HTR-8/SVneo (cell line): ENCODE measurements around the gene SLFN12L.
A peak's percentile ranks its signal among the peaks of the same experiment; 100 is the strongest.
"Not testable (repeated sequence)": the region's sequence is repeated elsewhere in the genome, so short reads cannot be mapped to it uniquely, and the experiment has no call there.

Source experiments
- DNase-seq: peaks from one replicate; pipeline ENCODE4 v3.0.0; 2011; ENCODE audit warnings: low spot score, mixed read lengths; ENCODE audit not compliant: insufficient read length
- FAIRE-seq: peaks from 2 replicates; lab custom pipeline; 2011; peaks lifted over from hg19 to GRCh38; lab: Jason Lieb, UNC

SLFN12L gene

DNA sequence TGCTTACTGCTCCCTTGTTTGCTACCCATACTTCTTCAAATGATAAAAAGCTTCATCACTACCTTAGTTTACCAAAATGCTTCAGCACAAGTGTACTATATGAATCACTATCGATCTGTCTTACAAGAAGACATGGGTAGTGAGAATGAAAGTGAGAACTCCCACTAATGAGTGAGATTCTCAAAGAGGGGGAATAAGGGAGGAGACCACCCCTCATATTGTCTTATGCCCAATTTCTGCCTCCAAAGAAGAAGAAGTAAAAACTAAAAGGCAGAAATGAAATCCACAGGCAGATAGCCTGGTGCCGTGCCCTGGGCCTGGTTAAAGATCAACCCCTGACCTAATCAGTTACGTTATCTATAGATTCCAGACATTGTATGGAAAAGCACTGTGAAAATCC, 29.8 kb downstream of the SLFN12L start:
- not testable (repeated sequence) for FAIRE-seq, DNase-seq

DNA sequence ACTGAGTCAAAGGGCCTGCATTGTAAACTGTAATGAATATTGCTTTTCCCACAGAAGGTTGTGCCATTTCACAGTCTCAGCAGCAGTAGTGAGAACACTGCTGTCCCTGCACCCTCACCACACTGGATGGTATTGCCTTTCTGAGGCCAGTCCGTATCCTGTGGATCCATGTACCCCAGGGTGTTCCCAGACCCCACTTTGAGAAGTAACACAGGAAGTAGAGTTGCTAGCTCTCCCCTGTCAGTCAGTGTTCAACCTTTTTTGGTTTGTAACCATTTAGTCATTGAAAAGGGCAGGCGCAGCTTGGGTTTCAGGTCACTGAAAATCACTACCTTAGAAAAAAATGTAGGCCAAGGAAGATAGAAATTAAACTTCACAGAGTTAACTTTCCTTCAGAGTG, 37.9 kb downstream of the SLFN12L start:
- DNase-seq (no peak), FAIRE-seq (no peak)

DNA sequence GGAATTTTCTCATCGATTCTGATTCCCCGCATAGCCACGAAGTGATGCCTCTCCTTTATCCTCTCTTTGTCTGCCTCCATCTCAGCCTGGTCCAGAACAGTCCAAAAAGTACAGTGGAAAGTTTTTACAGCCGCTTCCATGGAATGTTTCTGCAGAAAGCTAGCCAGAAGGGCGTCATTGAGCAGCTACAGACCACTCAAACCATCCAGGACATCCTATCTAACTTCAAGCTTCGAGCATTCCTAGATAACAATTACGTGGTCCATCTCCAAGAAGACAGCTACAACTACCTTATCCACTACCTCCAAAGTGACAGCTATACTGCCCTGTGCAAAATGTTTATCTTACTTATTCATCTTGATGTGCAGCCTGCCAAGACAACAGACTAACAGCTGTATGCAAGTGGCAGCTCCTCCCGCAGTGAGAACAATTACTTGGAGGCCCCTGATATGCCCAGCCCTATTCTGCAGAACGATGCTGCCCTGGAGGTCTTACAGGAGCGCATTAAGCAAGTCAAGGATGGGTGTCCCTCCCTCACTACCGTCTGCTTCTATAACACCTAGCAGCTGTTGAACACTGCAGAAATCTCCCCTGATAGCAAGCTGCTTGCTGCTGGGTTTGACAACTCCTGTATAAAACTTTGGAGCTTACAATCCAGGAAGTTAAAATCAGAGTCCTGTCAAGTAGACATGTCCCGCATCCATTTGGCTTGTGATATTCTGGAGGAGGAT, 38.9 kb downstream of the SLFN12L start:
- no peak for DNase-seq
- peak; percentile 58 for FAIRE-seq

DNA sequence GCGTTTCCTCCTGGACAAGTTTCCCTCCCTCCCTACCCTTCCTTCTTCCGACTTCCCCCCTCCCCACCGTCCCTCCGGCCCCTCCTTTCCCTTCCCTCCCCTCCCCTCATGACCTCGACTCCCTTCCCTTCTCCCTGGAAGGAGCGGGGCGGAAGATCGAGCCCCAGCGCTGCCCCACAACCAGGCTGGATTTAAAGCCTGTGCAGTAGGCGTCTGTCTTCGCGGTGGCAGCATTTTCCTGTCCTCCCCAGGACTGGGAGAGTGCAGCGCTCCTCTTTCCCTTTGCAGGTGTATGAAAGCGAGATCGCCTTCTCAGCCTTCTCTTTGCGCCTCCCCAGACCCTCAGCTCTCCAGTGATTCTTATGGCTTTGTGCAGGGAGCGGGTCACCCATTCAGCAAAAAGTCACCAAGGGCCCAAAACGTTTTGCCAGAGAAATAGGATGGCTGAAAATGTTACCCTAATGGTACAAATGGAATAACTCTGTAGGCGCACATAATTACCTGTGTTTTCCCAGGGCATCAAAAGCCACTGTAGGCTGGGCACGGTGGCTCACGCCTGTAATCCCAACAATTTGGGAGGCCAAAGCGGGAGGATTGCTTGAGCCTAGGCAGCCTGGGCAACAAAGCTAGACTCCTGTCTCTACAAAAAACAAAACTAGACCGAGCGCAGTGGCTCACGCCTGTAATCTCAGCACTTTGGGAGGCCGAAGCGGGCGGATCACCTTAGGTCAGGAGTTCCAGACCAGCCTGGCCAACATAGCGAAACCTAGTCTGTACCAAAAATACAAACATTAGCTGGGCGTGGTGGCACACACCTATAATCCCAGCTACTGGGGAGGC, 40.8 kb downstream of the SLFN12L start:
- no peak for DNase-seq
- FAIRE-seq, result no peak

DNA sequence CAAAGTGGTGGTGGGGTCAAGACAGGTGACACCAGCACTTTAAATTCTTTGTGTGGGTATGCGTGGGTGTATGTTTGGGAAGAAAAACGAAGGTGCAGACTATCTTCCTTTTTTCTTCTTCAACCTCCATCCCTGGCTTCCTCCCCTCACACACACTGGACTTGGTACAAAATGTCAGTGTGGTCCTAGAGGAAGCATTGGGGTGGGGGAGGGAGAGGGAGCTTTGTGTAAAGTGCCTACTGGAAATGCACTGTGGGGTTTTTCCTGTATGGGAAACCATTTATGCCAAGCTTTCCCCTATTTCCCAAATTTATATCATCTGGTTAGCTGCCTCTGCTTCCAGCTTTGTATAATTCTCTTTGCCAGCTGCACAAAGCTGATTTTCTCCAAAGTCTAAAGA, 44.4 kb downstream of the SLFN12L start:
- DNase-seq (no peak), FAIRE-seq (no peak)

DNA sequence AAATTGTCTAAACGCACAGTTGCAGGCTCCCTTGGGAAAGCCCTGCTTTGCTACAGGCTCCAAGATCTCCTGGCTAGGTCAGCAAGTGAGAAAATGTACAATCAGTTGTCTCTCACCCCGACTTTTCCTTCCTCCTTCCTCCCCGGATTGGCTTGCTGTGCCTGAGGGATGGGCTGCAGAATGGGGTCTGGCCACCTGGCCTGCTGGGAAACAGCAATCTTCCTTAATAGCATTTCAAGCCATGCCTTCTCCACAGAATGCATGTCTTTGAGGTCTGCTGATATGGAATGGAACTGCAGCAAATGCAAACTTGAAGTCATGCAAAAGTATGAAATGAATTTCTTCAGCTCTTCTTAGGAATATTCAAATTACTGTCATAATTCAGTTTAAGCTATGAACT, 46.1 kb downstream of the SLFN12L start:
- DNase-seq, result no peak

DNA sequence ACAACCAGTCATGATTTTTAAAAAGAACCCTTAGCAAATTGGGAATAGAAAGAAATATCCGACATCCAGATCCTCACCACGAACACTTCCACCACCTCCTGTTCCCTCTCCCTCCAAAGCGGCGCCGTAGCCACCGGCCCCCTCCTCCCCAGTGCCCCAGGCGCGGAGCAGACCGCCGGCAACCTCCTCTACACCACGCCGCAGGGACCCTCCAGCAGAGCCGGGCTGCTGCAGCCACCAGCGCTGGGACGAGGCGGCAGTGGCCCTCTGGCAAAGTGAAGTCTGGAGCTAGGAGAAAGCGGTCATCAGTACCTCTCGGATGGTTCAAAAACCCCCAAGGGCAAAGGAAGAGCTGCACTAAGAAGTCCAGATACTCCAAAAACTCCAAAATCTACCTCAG, 47.5 kb downstream of the SLFN12L start:
- DNase-seq (no peak), FAIRE-seq (no peak)

More for the DNA sequence above, 46.1 kb downstream of the SLFN12L start:
- FAIRE-seq, result no peak

DNA sequence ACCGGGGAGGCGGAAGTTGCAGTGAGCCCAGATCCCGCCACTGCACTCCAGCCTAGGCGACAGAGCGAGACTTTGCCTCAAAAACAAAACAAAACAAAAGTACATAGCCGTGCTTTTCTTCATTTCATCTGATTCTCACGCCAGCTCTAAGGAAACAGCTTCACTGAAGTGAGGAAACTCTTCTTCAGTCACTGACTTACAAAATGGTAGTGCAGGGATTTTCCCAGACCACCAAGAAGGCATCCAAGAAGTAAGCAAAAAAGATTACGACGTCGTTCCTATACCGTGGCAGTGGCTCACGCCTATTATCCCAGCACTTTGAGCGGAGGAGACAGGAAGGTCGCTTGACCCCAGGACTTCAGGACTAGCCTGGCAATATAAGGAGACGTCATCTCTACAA, 48.5 kb downstream of the SLFN12L start:
- no peak for FAIRE-seq

DNA sequence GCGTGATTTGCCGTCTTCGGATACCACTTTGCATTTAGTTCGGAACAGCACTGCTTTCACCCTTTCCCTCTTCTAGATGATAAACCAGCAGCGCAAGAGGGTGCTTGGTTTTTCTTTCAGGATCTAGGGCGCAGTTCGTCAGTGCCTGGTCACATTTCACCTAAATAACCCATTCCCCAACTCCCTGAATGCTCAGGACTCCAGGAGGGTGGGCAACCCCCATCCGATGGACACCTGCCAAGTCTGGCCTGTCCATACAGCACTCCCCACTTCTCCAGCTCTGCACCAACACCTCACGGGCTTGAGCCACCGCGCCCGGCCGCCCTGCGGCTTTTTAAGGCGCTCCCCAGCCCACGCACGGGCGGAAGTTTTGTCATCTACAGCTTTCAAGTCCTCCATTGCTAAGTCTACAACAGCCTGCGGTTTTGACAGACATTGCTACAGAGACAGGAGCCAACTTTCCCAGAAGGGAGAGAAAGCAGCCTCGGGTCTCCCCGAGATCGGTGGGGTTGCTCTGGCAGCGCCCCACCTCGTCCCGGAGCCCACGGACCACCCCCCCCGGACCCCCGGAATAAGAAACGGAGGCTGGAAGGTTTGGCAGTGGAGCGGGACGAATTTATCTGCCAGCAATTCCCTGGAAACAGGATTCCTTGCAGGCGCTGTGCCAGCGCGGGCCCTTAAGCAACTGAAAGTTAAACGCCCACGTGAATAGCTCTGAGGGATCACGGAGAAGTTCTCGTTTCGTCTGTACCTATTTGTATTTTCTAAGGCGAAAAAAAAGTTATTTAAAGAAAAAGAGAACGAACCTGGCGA, 50.4 kb downstream of the SLFN12L start:
- no peak for FAIRE-seq

More for the DNA sequence above, 48.5 kb downstream of the SLFN12L start:
- no peak for DNase-seq

DNA sequence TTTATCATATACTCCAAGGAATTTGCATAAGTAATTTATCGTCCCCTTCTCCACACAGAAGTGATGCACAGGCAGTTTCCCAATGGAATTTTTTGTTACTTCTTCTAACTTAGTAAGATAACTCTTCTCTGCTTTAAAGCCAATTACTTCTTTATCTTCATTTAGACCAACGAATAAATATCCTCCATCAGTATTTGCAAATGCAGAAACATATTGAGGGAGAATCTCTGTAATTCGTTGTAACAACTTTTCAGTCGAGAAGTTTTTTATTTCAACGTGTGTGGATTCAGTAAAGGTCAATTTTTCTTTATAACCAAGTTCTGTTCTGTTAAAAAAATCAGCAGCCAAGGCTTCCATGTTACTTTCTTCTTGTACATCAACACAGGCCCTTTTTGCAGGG, 58.2 kb downstream of the SLFN12L start:
- DNase-seq, result no peak
- FAIRE-seq, result no peak

More for the DNA sequence above, 50.4 kb downstream of the SLFN12L start:
- DNase-seq, result peak; percentile 54

DNA sequence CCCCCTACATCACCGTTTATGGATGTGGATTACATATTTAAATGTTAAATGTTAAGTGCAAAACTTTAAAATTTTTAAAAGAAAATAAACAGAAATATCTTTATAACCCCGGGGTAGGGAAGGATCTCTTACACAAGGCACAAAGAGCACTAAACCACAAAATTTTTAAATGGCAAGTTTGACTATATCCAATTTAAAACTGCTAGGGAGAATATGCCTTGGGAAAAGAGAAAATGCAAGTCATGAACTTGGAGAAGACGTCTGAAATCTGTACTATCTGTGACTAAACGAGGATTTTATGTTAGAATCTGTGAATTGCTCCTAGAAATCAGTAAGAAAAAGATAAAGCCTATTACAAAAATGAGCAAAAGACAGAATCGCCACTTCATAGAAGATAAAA, 60.2 kb downstream of the SLFN12L start:
- DNase-seq (no peak), FAIRE-seq (no peak)

DNA sequence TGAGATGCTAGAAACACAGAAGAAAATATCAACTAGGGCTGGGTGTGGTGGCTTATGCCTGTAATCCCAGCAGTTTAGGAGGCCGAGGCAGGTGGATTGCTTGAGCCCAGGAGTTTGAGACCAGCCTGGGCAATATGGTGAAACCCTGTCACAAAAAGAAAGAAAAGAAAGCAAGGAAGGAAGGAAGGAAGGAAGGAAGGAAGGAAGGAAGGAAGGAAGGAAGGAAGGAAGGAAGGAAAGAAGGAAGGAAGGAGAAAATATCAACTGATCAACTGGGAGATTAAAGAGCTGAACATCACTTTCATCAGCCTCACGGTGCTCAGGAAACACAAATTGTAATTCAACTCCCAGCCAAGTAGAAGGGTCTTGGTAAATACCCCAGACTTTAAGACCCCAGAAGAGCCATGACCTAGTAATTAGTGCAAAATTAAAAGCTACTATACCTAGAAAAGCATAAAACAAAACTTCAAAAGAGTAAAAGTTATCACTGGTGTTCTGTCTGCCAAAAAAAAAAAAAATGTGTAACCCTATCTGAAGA, 61.1 kb downstream of the SLFN12L start:
- no peak for DNase-seq
- no peak for FAIRE-seq

DNA sequence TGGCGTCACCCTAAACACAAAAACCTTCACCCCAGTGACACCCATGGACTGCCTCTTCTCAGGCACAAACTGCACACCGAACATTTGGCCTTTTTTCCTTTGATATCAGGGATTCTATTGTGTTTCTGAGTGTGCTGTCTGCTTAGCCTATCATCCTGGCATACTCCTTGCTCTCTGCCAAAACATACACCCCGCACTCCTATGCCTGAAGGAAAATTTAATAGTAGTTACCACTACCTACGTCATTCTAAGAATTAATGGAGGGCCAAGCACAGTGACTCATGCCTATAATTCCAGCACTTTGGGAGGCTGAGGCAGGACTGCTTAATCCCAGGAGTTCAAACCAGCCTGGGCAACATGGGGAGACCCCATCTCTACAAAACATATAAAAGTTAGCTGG, 69.0 kb downstream of the SLFN12L start:
- FAIRE-seq (no peak), DNase-seq (no peak)

DNA sequence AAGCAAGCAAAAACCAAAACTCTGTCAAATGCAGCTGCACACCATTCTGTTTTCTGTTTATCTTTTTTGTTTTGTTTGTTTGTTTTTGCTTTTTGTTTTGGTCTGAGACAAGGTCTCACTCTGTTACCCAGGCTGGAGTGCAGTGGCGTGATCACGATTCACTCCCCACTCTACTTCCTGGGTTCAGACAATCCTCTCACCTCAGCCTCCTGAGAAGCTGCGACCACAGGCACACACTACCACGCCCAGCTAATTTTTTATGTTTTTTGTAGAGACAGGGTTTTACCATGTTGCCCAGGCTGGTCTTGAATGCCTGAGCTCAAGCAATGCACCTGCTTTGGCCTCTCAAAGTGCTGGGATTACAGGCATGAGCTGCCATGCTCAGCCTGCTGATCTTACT, 69.7 kb downstream of the SLFN12L start:
- DNase-seq, result no peak
- FAIRE-seq, result no peak

DNA sequence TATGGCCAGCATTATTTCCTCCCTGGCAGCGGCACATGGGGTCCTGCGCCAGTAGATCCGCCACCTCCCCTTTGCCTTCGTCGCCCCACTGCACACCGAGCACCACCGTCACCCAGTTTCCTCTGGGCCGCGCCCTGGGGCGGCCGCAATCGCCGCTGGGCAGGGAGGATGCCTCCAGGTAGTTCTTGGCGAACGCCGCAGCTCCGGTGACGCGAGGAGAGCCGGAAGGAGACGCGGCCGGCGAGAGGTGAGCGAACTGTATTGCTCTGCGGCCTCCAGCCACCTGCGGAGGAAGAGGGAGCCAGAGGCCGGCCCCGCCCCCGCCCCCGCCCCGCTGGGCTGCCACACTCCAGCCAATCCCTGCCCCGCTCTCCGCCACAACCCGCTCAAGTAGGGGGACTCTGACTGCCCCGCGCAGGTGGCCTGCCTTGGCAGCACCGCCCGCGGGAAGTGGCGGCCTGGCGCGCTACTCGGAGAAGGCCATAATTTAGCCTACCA, 77.1 kb downstream of the SLFN12L start:
- DNase-seq (peak; percentile 17), FAIRE-seq (no peak)

DNA sequence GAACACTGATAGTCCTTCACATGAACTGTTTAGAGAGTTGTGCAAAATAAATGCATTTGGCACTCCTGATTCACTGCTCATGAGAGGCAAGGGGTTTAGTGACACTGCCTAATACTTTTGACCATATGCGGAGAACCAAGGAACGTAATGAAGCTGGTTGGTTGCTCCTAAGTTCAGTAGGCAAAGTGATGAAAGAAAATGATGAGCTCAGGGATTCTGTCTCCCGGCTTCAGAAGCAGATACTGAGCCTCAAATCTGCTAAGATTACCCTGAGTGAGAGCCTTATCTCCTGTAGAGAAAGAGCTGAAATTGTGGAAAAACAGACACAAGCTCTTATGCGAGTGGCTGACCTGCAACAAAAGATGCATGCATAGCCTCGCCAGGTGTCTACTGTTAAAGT, 83.4 kb downstream of the SLFN12L start:
- FAIRE-seq, result not testable (repeated sequence)

DNA sequence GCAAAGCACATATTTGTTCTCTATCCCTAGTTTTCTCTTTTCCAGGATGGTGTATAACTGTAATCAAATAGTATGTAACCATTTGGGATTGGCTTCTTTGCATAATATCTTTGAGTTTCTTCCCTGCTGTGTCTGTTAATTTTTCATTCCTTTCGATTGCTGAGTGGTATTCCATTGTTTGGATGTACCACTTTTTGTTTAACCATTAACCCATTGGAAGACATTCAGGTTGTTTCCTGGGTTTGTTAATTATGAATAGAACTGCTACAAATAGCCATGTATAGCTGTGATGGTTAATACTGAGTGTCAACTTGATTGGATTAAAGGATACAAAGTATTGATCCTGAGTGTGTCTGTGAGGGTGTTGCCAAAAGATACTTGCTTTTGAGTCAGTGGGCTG, 84.3 kb downstream of the SLFN12L start:
- DNase-seq (no peak), FAIRE-seq (no peak)

More for the DNA sequence above, 83.4 kb downstream of the SLFN12L start:
- DNase-seq, result not testable (repeated sequence)

DNA sequence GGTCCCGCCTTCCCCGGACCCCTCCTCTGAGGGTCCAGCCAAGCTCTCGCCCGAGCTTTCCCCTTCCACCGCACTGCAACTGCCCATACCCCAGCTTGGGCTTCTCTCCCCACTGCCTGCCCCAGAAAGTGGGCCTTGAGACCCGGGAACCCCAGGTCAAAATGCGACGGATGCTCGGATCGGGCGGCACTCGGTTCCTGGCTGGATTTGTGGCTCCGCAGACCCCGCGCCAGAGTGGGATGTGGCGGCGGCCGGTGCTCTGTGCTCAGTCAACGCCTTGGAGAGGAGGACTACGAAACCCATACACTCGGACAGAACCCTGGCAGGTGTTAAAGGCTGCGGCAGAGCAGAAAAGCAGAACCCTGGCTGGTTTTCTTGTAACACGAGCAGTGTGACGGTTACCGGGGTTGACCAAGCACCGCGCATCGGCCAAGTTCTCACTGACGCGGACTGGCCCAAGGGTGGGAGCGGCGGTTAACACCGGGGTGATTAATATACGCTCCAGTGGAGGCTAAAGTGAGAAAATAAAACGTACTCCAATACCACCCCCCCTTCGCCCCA, 88.0 kb downstream of the SLFN12L start:
- no peak for DNase-seq
- no peak for FAIRE-seq

DNA sequence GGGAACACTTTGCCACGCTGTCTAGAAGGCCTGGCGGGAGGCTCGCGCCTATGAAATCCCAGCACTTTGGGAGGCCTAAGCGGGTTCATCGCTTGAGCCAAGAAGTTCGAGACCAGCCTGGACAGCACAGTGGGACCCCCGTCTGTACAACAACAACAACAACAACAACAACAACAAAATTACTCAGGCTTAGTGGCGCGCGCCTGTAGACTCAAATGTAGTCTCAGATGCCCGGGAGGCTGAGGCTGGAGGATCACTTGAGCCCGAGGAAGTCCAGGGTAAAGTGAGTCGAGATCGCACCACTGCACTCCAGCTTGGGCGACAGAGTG, 88.6 kb downstream of the SLFN12L start:
- DNase-seq (no peak), FAIRE-seq (no peak)
